HCT116 (cell line): ENCODE results near the gene LY6G6C. TPM values are rescaled to one million over a fixed set of nuclear protein-coding genes. Genes with fewer than 3 reads are reported as not detected.

Source experiments
- ATAC-seq: fragments of 200-7000 bp; cut with Tn5 transposase; 2 replicates; pipeline ENCODE4 v1.9.1; 2020; ENCODE audit warnings: mild to moderate bottlenecking, moderate library complexity
- BruUV-seq: library from RNA; stranded (reverse); fragments of 400-500 nt; replicated peaks from 2 replicates; lab custom pipeline; 2021; lab: Mats Ljungman, UMichigan
- CTCF ChIA-PET: fragments of 300-600 bp; sonication (Branson Sonifier 250); formaldehyde crosslinking; loops from one replicate; lab custom pipeline; 2021; ENCODE audit warnings: antibody characterized with exemption; lab: Charles Lee
- POLR2A ChIA-PET: fragments of 300-600, 350-600 bp; sonication (Branson Sonifier 250); formaldehyde crosslinking; loops from one replicate; lab custom pipeline; 2021; ENCODE audit warnings: antibody characterized with exemption; lab: Charles Lee
- RAD21 ChIA-PET, 2 experiments: fragments of 300-600 bp; sonication (Branson Sonifier 250); formaldehyde crosslinking; loops; one replicate each; lab custom pipeline; 2023; ENCODE audit warnings: low total read pairs in 2 of 2; ENCODE audit not compliant: uncharacterized antibody in 2 of 2, unreplicated experiment in 2 of 2, low non-redundant PET in 1 of 2; lab: Charles Lee
- DNase-seq: peaks from one replicate; pipeline ENCODE4 v3.0.0-alpha.2; 2010; ENCODE audit warnings: low read depth, low spot score
- H2AFZ ChIP-seq: fragments of 200-600 bp; shearing (Covaris generic), sonication (generic); 2 replicates; pipeline ENCODE4 v1.6.1; 2017; ENCODE audit warnings: low read depth, mixed run types, mixed read lengths, antibody characterized with exemption, low read length; ENCODE audit not compliant: poor library complexity, severe bottlenecking
- H3K27ac ChIP-seq: 2 replicates; pipeline ENCODE4 v1.5.1; 2012; ENCODE audit warnings: low read depth, low read length
- H3K27me3 ChIP-seq: fragments of 200-600 bp; sonication (generic); 2 replicates; pipeline ENCODE4 v1.6.1; 2016; ENCODE audit warnings: mixed run types, low read length, mixed read lengths; ENCODE audit not compliant: insufficient read depth
- H3K36me3 ChIP-seq, 2 experiments: fragments of 200-500 bp in 1 of 2; fragments of 200-600 bp in 1 of 2; sonication (Bioruptor generic) in 1 of 2; sonication (generic) in 1 of 2; 2 replicates each; pipeline versions ENCODE4 v1.5.1 to v1.6.1; 2014 to 2016; ENCODE audit warnings: low read length in 2 of 2, inconsistent platforms in 1 of 2, mixed read lengths in 1 of 2, mixed run types in 1 of 2; ENCODE audit not compliant: insufficient read depth in 2 of 2, control insufficient read depth in 1 of 2
- H3K4me1 ChIP-seq, 2 experiments: fragments of 200-600 bp in 1 of 2; sonication (generic) in 1 of 2; 2 replicates each; pipeline versions ENCODE4 v1.5.1 to v1.6.1; 2012 to 2017; ENCODE audit warnings: low read length in 2 of 2, inconsistent platforms in 1 of 2, mild to moderate bottlenecking in 1 of 2, mixed read lengths in 1 of 2, mixed run types in 1 of 2, moderate library complexity in 1 of 2; ENCODE audit not compliant: insufficient read depth in 2 of 2, control insufficient read depth in 1 of 2
- H3K4me2 ChIP-seq: fragments of 200-600 bp; sonication (generic); 2 replicates; pipeline ENCODE4 v1.6.1; 2017; ENCODE audit warnings: mixed run types, low read length, mixed read lengths
- H3K4me3 ChIP-seq, 2 experiments: fragments of 200-600 bp in 1 of 2; sonication (generic) in 1 of 2; replicated peaks in 1 of 2; 2 replicates each; pipeline ENCODE4 v1.5.1; 2011 to 2016; ENCODE audit warnings: low read length in 2 of 2, control low read depth in 1 of 2, low read depth in 1 of 2, mild to moderate bottlenecking in 1 of 2, mixed read lengths in 1 of 2, mixed run types in 1 of 2
- H3K79me2 ChIP-seq: fragments of 200-600 bp; sonication (generic); 2 replicates; pipeline ENCODE4 v1.6.1; 2017; ENCODE audit warnings: mild to moderate bottlenecking, mixed run types, low read length, moderate library complexity, mixed read lengths; ENCODE audit not compliant: insufficient read depth
- H3K9ac ChIP-seq: fragments of 200-600 bp; sonication (generic); 2 replicates; pipeline ENCODE4 v1.6.1; 2016; ENCODE audit warnings: low read length, mixed read lengths
- H3K9me2 ChIP-seq: fragments of 200-600 bp; sonication (generic), shearing (Covaris generic); 2 replicates; pipeline ENCODE4 v1.6.1; 2017; ENCODE audit warnings: mixed run types, mild to moderate bottlenecking, moderate library complexity; ENCODE audit not compliant: insufficient read depth
- H3K9me3 ChIP-seq, 2 experiments: fragments of 200-500 bp in 1 of 2; fragments of 200-600 bp in 1 of 2; sonication (Bioruptor generic) in 1 of 2; sonication (generic) in 1 of 2; 2 replicates each; pipeline ENCODE4 v1.6.1; 2014 to 2017; ENCODE audit warnings: low read length in 2 of 2, mixed read lengths in 2 of 2, inconsistent platforms in 1 of 2, low read depth in 1 of 2, mild to moderate bottlenecking in 1 of 2, mixed run types in 1 of 2, moderate library complexity in 1 of 2; ENCODE audit not compliant: control insufficient read depth in 1 of 2, insufficient read depth in 1 of 2
- H4K20me1 ChIP-seq: fragments of 200-600 bp; sonication (generic), shearing (Covaris generic); 2 replicates; pipeline ENCODE4 v1.6.1; 2017; ENCODE audit warnings: mixed run types, mild to moderate bottlenecking, moderate library complexity; ENCODE audit not compliant: insufficient read depth
- CBX3 ChIP-seq: IDR thresholded peaks from 2 replicates; pipeline ENCODE4 v1.6.1; 2012; ENCODE audit warnings: low read depth
- CEBPB ChIP-seq: IDR thresholded peaks from 2 replicates; pipeline ENCODE4 v1.6.1; 2012; ENCODE audit warnings: low read depth
- EGR1 ChIP-seq: IDR thresholded peaks from 2 replicates; pipeline ENCODE4 v1.6.1; 2012; ENCODE audit warnings: low read depth
- JUND ChIP-seq: IDR thresholded peaks from 2 replicates; pipeline ENCODE4 v1.6.1; 2012
- POLR2A ChIP-seq: IDR thresholded peaks from 2 replicates; pipeline ENCODE4 v1.7.0; 2011; ENCODE audit warnings: borderline replicate concordance; ENCODE audit not compliant: insufficient read depth, insufficient read length; ENCODE audit errors: extremely low read depth
- RAD21 ChIP-seq: IDR thresholded peaks from 2 replicates; pipeline ENCODE4 v1.6.1; 2012; ENCODE audit warnings: low read depth, mild to moderate bottlenecking
- SIN3A ChIP-seq: IDR thresholded peaks from 2 replicates; pipeline ENCODE4 v1.6.1; 2012; ENCODE audit warnings: low read depth
- SP1 ChIP-seq: IDR thresholded peaks from 2 replicates; pipeline ENCODE4 v1.6.1; 2012; ENCODE audit warnings: low read depth
- SRF ChIP-seq: IDR thresholded peaks from 2 replicates; pipeline ENCODE4 v1.6.1; 2012; ENCODE audit warnings: low read depth
- YY1 ChIP-seq: IDR thresholded peaks from 2 replicates; pipeline ENCODE4 v1.6.1; 2011; ENCODE audit warnings: low read length, low read depth, moderate library complexity, mild to moderate bottlenecking; ENCODE audit not compliant: insufficient replicate concordance; ENCODE audit errors: extremely low read depth
- ZFX ChIP-seq: fragments of 450-650 bp; IDR thresholded peaks from 2 replicates; pipeline ENCODE4 v1.6.1; 2017
- intact Hi-C: fragments of 100-400 bp; cut with micrococcal nuclease; formaldehyde crosslinking; loops from 2 replicates; pipeline ENCODE4 v1.10.0; 2022
- total RNA-seq: library from RNA; stranded (reverse); gene quantifications from one replicate; pipeline ENCODE4 v1.2.1, GENCODE V29; 2021; ENCODE audit not compliant: unreplicated experiment
- TF ChIP-seq, protein P1 (sequence below): IDR thresholded peaks from 2 replicates; pipeline ENCODE4 v1.6.1; 2012; ENCODE audit warnings: low read depth
- TF ChIP-seq, protein P2 (sequence below): IDR thresholded peaks from 2 replicates; pipeline ENCODE4 v1.6.1; 2012

Gene LY6G6C
- total RNA-seq, 1 experiment from 2014 or later, result 0.54 TPM

DNA sequence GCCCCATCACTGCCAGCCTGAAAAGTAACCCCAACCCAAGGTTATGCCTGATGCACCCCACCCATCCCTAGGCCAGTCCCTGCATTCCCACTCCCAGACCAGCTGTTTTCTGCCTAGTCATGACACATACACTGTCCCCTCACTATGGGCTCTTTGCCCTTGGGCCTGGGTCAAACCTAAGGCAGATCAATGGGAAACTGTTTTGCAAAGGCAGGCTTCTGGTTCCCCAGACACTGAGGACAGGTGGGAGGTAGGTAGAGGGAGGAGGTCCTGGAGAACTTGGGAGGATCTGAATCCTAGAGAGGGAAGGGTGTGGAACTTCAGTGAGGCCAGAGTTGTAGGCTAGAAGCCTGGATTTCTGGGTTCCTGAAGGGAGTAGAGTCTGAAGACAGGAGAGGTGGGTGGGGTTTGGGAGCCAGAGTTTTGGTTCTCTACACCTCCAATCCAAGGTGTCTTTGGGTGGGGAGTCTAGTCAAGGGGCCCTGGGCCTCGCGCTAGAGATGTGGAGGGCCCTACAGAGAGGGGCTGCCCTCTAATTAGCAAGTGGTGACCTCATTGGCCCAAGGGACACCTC, 12.8 kb upstream of the LY6G6C start (continued):
- no peak for TF ChIP-seq ZFX
- no peak for TF ChIP-seq JUND
- no peak for TF ChIP-seq SRF
- TF ChIP-seq EGR1, result no peak
- TF ChIP-seq CBX3, result no peak
- TF ChIP-seq, protein P1, sequence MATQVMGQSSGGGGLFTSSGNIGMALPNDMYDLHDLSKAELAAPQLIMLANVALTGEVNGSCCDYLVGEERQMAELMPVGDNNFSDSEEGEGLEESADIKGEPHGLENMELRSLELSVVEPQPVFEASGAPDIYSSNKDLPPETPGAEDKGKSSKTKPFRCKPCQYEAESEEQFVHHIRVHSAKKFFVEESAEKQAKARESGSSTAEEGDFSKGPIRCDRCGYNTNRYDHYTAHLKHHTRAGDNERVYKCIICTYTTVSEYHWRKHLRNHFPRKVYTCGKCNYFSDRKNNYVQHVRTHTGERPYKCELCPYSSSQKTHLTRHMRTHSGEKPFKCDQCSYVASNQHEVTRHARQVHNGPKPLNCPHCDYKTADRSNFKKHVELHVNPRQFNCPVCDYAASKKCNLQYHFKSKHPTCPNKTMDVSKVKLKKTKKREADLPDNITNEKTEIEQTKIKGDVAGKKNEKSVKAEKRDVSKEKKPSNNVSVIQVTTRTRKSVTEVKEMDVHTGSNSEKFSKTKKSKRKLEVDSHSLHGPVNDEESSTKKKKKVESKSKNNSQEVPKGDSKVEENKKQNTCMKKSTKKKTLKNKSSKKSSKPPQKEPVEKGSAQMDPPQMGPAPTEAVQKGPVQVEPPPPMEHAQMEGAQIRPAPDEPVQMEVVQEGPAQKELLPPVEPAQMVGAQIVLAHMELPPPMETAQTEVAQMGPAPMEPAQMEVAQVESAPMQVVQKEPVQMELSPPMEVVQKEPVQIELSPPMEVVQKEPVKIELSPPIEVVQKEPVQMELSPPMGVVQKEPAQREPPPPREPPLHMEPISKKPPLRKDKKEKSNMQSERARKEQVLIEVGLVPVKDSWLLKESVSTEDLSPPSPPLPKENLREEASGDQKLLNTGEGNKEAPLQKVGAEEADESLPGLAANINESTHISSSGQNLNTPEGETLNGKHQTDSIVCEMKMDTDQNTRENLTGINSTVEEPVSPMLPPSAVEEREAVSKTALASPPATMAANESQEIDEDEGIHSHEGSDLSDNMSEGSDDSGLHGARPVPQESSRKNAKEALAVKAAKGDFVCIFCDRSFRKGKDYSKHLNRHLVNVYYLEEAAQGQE, result no peak
- TF ChIP-seq SIN3A, result no peak
- no peak for TF ChIP-seq CEBPB
- TF ChIP-seq RAD21, result no peak
- TF ChIP-seq, protein P2, sequence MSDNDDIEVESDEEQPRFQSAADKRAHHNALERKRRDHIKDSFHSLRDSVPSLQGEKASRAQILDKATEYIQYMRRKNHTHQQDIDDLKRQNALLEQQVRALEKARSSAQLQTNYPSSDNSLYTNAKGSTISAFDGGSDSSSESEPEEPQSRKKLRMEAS, result no peak
- TF ChIP-seq SP1, result no peak

DNA sequence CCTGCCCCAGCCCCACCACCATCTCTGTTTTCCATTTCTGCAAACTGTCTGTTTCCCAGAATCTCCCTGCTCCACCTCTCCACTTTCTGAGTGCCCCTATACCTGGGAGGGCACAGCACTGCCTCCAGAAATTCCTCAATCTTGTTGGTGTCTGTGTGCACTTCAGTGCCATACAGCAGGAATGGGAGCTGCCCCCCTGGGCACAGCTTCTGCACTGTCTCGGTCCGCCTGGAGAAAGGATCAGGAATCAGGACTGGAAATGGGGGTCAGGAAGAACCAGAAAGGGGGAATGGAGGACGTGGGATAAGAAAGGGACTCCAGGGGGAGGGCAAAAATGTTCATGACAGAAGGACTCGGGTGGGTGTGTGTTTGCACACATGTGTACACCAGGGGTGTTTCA, 12.2 kb upstream of the LY6G6C start:
- Histone ChIP-seq H3K27me3 (no peaks in the 10 kb centered on the region), H3K4me1 (peaks cover 34 to 61% of the 10 kb centered on the region in 2 experiments), H3K4me3 (no peak overlapping the region), H3K9me2 (no peaks in the 10 kb centered on the region), H3K4me2 (peak overlapping the region; percentile 83), H3K27ac (peak overlapping the region; percentile 95), H3K9me3 (no peaks in the 10 kb centered on the region), H3K9ac (no peak overlapping the region), H3K36me3 (peaks cover 25 to 31% of the 10 kb centered on the region in 2 experiments), H4K20me1 (no peaks in the 10 kb centered on the region; the same call in 1 of the 2 replicates), H2AFZ (no peak overlapping the region), H3K79me2 (peaks cover 46% of the 10 kb centered on the region)
- DNase-seq (no peak), ATAC-seq (no peak)
- ChIA-PET POLR2A (no interaction called here), CTCF (interaction anchor here (1.5 kb wide), 1 partner anchor 58 kb away, joined by 3 read pairs; no protein-coding TSS in a partner anchor), RAD21 (no interaction called here)
- TF ChIP-seq EGR1, result no peak
- TF ChIP-seq POLR2A, result no peak
- no peak for TF ChIP-seq CBX3
- no peak for TF ChIP-seq JUND
- no peak for TF ChIP-seq CEBPB
- TF ChIP-seq YY1, result no peak
- no peak for TF ChIP-seq SRF
- BruUV-seq, result no TSS peak
- intact Hi-C loops, result no loop called here
